HFFc6 (cell line): ENCODE data around the gene DNAH6. TPM values are rescaled to one million over a fixed set of nuclear protein-coding genes. Genes with fewer than 3 reads are reported as not detected.
"Not testable (repeated sequence)": the region's sequence is repeated elsewhere in the genome, so short reads cannot be mapped to it uniquely, and the experiment has no call there.

ENCODE experiments used
- DNase-seq: peaks from one replicate; pipeline ENCODE4 v3.0.0-alpha.2; 2018
- H3K27ac Mint-ChIP-seq: 2 replicates; pipeline ENCODE4 v1.8.0; 2020; ENCODE audit warnings: mild to moderate bottlenecking, mixed read lengths
- H3K27me3 Mint-ChIP-seq: 2 replicates; pipeline ENCODE4 v1.8.0; 2021; ENCODE audit warnings: mild to moderate bottlenecking, moderate library complexity, mixed read lengths; ENCODE audit not compliant: insufficient read depth
- H3K36me3 Mint-ChIP-seq: 2 replicates; pipeline ENCODE4 v1.8.0; 2021; ENCODE audit warnings: low read depth, mixed read lengths
- H3K4me1 Mint-ChIP-seq: 2 replicates; pipeline ENCODE4 v1.8.0; 2020; ENCODE audit warnings: low read depth, mixed read lengths
- H3K4me3 Mint-ChIP-seq: 2 replicates; pipeline ENCODE4 v1.8.0; 2020; ENCODE audit warnings: mild to moderate bottlenecking, moderate library complexity, mixed read lengths
- H3K9me3 Mint-ChIP-seq: 2 replicates; pipeline ENCODE4 v1.8.0; 2020; ENCODE audit warnings: mild to moderate bottlenecking, mixed read lengths
- CTCF ChIP-seq: fragments of 200-600 bp; sonication (generic); IDR thresholded peaks from 2 replicates; pipeline ENCODE4 v1.5.0; 2021; ENCODE audit warnings: antibody characterized with exemption, mild to moderate bottlenecking
- total RNA-seq, 6 experiments: library from RNA; stranded (reverse); fragmentation: NEBNext Ultra II Directional; extraction: Animal tissue kit (Norgen Biotek cat#: 25700); gene quantifications; 2 replicates in 1 of 6; 3 replicates in 5 of 6; pipeline ENCODE4 v1.2.3, GENCODE V29; 2021

DNAH6 gene
- total RNA-seq, 6 experiments from 2014 or later: 0.05 to 0.46 (median 0.05) TPM; not detected in 1

GRCh38 chr2:84494070-84494469 lies 22.2 kb upstream of the DNAH6 start:
- H3K4me3 Mint-ChIP-seq: peak overlapping the region; percentile 82
- H3K9me3 Mint-ChIP-seq: no peaks in the 10 kb centered on the region
- peak; percentile 53 for DNase-seq
- peaks cover 47% of the 10 kb centered on the region for H3K4me1 Mint-ChIP-seq
- no peaks in the 10 kb centered on the region for H3K27me3 Mint-ChIP-seq
- H3K36me3 Mint-ChIP-seq: no peaks in the 10 kb centered on the region
- H3K27ac Mint-ChIP-seq: peak overlapping the region; percentile 94
- no peak for TF ChIP-seq CTCF

DNA sequence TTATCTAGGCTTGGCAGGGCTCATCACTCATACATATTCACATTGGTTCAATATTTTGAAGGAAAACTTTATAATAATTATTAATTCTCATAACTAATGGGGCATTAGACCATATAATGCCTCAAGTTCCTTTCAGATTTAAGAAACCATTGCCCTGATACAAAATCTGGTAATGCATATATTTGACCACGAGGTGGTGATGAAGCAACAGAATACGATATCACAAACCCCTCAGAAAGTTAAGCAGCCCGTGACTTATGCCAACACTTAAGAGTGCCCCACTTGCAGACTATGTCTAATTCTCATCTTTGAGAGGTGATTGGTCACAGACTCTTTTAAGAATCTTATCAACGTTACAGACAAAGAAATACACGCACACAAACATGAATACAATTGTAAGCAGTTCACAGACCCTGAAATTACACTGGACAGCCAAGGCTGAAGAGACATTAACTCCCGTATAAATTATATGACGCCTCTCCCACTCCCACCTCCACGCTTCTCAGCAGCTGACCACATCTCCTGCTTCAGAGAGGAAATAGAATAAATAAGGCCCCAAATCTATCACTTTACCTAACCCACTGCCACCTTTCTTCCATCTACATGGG lies 20.7 kb upstream of the DNAH6 start:
- peak; percentile 90 for TF ChIP-seq CTCF
- Mint-ChIP-seq H3K4me1 (peaks cover 47% of the 10 kb centered on the region), H3K9me3 (no peaks in the 10 kb centered on the region), H3K4me3 (peak overlapping the region; percentile 25; the same call in 1 of the 2 replicates), H3K27ac (no peak overlapping the region), H3K27me3 (peaks cover 2% of the 10 kb centered on the region; the same call in 1 of the 2 replicates), H3K36me3 (no peaks in the 10 kb centered on the region)
- DNase-seq: peak; percentile 59

DNA sequence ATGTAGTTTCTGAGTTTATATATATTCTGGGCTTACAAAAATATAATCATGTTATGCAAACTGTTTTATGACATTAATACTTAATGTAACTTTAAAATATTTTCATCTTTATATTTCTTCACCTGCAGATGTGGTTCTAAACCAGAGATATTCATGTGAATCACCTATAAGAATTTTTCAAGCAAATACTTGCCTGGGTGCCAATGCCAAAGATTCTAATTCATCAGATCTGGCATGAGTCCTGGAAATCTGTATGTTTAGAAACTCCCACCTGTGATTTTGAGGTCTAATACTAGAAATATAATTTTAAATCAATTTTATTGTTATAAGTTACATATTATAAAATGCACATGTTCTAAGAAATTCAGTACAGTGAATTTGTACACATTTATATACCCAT lies 19.9 kb upstream of the DNAH6 start:
- TF ChIP-seq CTCF: no peak
- H3K27me3 Mint-ChIP-seq: peaks cover 2% of the 10 kb centered on the region; the same call in 1 of the 2 replicates
- no peaks in the 10 kb centered on the region for H3K36me3 Mint-ChIP-seq
- H3K27ac Mint-ChIP-seq: no peak overlapping the region
- H3K9me3 Mint-ChIP-seq: no peaks in the 10 kb centered on the region
- H3K4me3 Mint-ChIP-seq: no peak overlapping the region
- no peak for DNase-seq
- H3K4me1 Mint-ChIP-seq: peaks cover 45% of the 10 kb centered on the region

GRCh38 chr2:84497285-84497684 lies 19.0 kb upstream of the DNAH6 start:
- DNase-seq: no peak

GRCh38 chr2:84498150-84498799 lies 18.0 kb upstream of the DNAH6 start:
- H3K4me1 Mint-ChIP-seq: peaks cover 27% of the 10 kb centered on the region
- TF ChIP-seq CTCF: no peak
- H3K27me3 Mint-ChIP-seq: peaks cover 3% of the 10 kb centered on the region
- DNase-seq: no peak
- H3K27ac Mint-ChIP-seq: no peak overlapping the region
- no peaks in the 10 kb centered on the region for H3K9me3 Mint-ChIP-seq
- H3K4me3 Mint-ChIP-seq: no peak overlapping the region
- H3K36me3 Mint-ChIP-seq: no peaks in the 10 kb centered on the region

More at GRCh38 chr2:84497285-84497684, 19.0 kb upstream of the DNAH6 start:
- H3K9me3 Mint-ChIP-seq: no peaks in the 10 kb centered on the region
- no peak overlapping the region for H3K27ac Mint-ChIP-seq
- no peaks in the 10 kb centered on the region for H3K36me3 Mint-ChIP-seq
- TF ChIP-seq CTCF: no peak
- H3K4me3 Mint-ChIP-seq: no peak overlapping the region
- H3K4me1 Mint-ChIP-seq: peaks cover 36% of the 10 kb centered on the region
- peaks cover 3% of the 10 kb centered on the region for H3K27me3 Mint-ChIP-seq

GRCh38 chr2:84511024-84511423 lies 5.3 kb upstream of the DNAH6 start:
- DNase-seq, H3K9me3 Mint-ChIP-seq, H3K4me1 Mint-ChIP-seq, H3K4me3 Mint-ChIP-seq, H3K36me3 Mint-ChIP-seq, H3K27ac Mint-ChIP-seq: not testable (repeated sequence)
- peaks cover 13% of the 10 kb centered on the region for H3K27me3 Mint-ChIP-seq
